ENCODE data around the gene TSPOAP1. TPM values are rescaled to one million over a fixed set of nuclear protein-coding genes. Genes with fewer than 3 reads are reported as not detected.

The TSPOAP1 gene
- total RNA-seq, 1 donor from 2014 or later = 3.5 TPM

- DNase-seq (ENCODE audit: low read depth) = no peak
- no peak overlapping the region for H3K4me3 ChIP-seq (ENCODE audit: low read depth, low read length)
- TF ChIP-seq CTCF (conservative IDR thresholded peaks at IDR 0.05; ENCODE audit: low read depth, low read length) = no peak
Observed at GRCh38 chr17:58268774-58269556, 59.6 kb downstream of the TSPOAP1 start.

- DNase-seq (ENCODE audit: low read depth) = no peak
- no peak for TF ChIP-seq CTCF (conservative IDR thresholded peaks at IDR 0.05; ENCODE audit: low read depth, low read length)
- no peak overlapping the region for H3K4me3 ChIP-seq (ENCODE audit: low read depth, low read length)
Observed at GRCh38 chr17:58268326-58268725, 60.3 kb downstream of the TSPOAP1 start.

GRCh38 chr17:58267347-58268324 lies 61.0 kb downstream of the TSPOAP1 start:
- no peak for TF ChIP-seq CTCF (conservative IDR thresholded peaks at IDR 0.05; ENCODE audit: low read depth, low read length)
- H3K4me3 ChIP-seq (ENCODE audit: low read depth, low read length) = no peak overlapping the region
- no peak for DNase-seq (ENCODE audit: low read depth)

GRCh38 chr17:58265902-58266875 lies 62.4 kb downstream of the TSPOAP1 start:
- no peak overlapping the region for H3K4me3 ChIP-seq (ENCODE audit: low read depth, low read length)
- no peak for DNase-seq (ENCODE audit: low read depth)
- TF ChIP-seq CTCF (conservative IDR thresholded peaks at IDR 0.05; ENCODE audit: low read depth, low read length) = no peak

- no peak for DNase-seq (ENCODE audit: low read depth)
- H3K4me3 ChIP-seq (ENCODE audit: low read depth, low read length) = no peak overlapping the region
- TF ChIP-seq CTCF (conservative IDR thresholded peaks at IDR 0.05; ENCODE audit: low read depth, low read length) = no peak
Observed at GRCh38 chr17:58265271-58265670, 63.3 kb downstream of the TSPOAP1 start.

- no peak overlapping the region for H3K4me3 ChIP-seq (ENCODE audit: low read depth, low read length)
- DNase-seq (ENCODE audit: low read depth) = no peak
- TF ChIP-seq CTCF (conservative IDR thresholded peaks at IDR 0.05; ENCODE audit: low read depth, low read length) = no peak
Observed at GRCh38 chr17:58264407-58265103, 64.0 kb downstream of the TSPOAP1 start.

Data from epithelial cell of proximal tubule (primary cell).